Brain microvascular endothelial cell (primary cell): ENCODE data around the gene APBB2.

ENCODE experiments used
- DNase-seq: peaks from one replicate; pipeline ENCODE4 v3.0.0-alpha.2; 2020
- H3K27ac ChIP-seq: fragments of 250-450 bp; sonication (Bioruptor Pico); 2 replicates; pipeline ENCODE4 v1.5.1; 2020; ENCODE audit warnings: mild to moderate bottlenecking, moderate library complexity
- H3K27me3 ChIP-seq: fragments of 250-450 bp; sonication (Bioruptor Pico); replicated peaks from 2 replicates; pipeline ENCODE4 v1.5.1; 2020; ENCODE audit warnings: mild to moderate bottlenecking
- H3K36me3 ChIP-seq: fragments of 250-450 bp; sonication (Bioruptor Pico); replicated peaks from 2 replicates; pipeline ENCODE4 v1.5.1; 2020; ENCODE audit warnings: mild to moderate bottlenecking
- H3K4me3 ChIP-seq: 2 replicates; pipeline ENCODE4 v1.5.1; 2011; ENCODE audit warnings: low read depth, mild to moderate bottlenecking, control low read depth, low read length, moderate library complexity
- CTCF ChIP-seq: IDR thresholded peaks from 2 replicates; pipeline ENCODE4 v1.5.1; 2011; ENCODE audit warnings: low read depth, mild to moderate bottlenecking, moderate library complexity, low read length, control low read depth, inconsistent platforms; ENCODE audit errors: missing control alignments
- in situ Hi-C: cut with HindIII; loops from 2 replicates; pipeline ENCODE4 v1.10.0; 2017; ENCODE audit warnings: low sequenced_read_pairs, low pct_ligation_motif_present

APBB2 gene

GRCh38 chr4:41110050-41110449 is 104.3 kb downstream of the APBB2 start:
- DNase-seq: no peak
- Histone ChIP-seq H3K27ac (no peak overlapping the region), H3K27me3 (no peaks in the 10 kb centered on the region), H3K4me3 (no peak overlapping the region), H3K36me3 (peaks cover 8% of the 10 kb centered on the region)
- in situ Hi-C loops: no loop called here
- no peak for TF ChIP-seq CTCF

GRCh38 chr4:41108481-41108880 is 105.9 kb downstream of the APBB2 start:
- DNase-seq: no peak
- Histone ChIP-seq H3K27ac (no peak overlapping the region), H3K4me3 (no peak overlapping the region), H3K36me3 (peaks cover 8% of the 10 kb centered on the region), H3K27me3 (no peaks in the 10 kb centered on the region)
- in situ Hi-C loops: no loop called here
- TF ChIP-seq CTCF: no peak

GRCh38 chr4:41106694-41107419 is 107.5 kb downstream of the APBB2 start:
- TF ChIP-seq CTCF: no peak
- H3K4me3 ChIP-seq: no peak overlapping the region
- H3K27me3 ChIP-seq: no peaks in the 10 kb centered on the region
- no peak for DNase-seq
- in situ Hi-C loops: no loop called here
- no peak overlapping the region for H3K27ac ChIP-seq
- peaks cover 8% of the 10 kb centered on the region for H3K36me3 ChIP-seq

- peaks cover 8% of the 10 kb centered on the region for H3K36me3 ChIP-seq
- TF ChIP-seq CTCF: no peak
- no peak overlapping the region for H3K4me3 ChIP-seq
- H3K27ac ChIP-seq: no peak overlapping the region
- in situ Hi-C loops: no loop called here
- DNase-seq: no peak
- no peaks in the 10 kb centered on the region for H3K27me3 ChIP-seq
These were observed 108.3 kb downstream of the APBB2 start for GRCh38 chr4:41106081-41106480.

- H3K27me3 ChIP-seq: no peaks in the 10 kb centered on the region
- DNase-seq: no peak
- peaks cover 2% of the 10 kb centered on the region for H3K36me3 ChIP-seq
- no peak overlapping the region for H3K27ac ChIP-seq
- in situ Hi-C loops: no loop called here
- no peak for TF ChIP-seq CTCF
- H3K4me3 ChIP-seq: no peak overlapping the region
These were observed 110.2 kb downstream of the APBB2 start for GRCh38 chr4:41104155-41104554.

- in situ Hi-C loops: no loop called here
- no peak for DNase-seq
- TF ChIP-seq CTCF: no peak
These were observed 110.7 kb downstream of the APBB2 start for GRCh38 chr4:41103657-41104056.

More at GRCh38 chr4:41103657-41104056, 110.7 kb downstream of the APBB2 start:
- no peak overlapping the region for H3K27ac ChIP-seq
- no peaks in the 10 kb centered on the region for H3K27me3 ChIP-seq
- H3K36me3 ChIP-seq: peaks cover 2% of the 10 kb centered on the region
- no peak overlapping the region for H3K4me3 ChIP-seq
